NCI-H1930 (cell line): ENCODE results near the gene TAB2.

Source experiments
- DNase-seq, 2 experiments: peaks; one replicate each; lab custom pipeline; 2025; lab: John Stamatoyannopoulos, UW

TAB2 gene

GRCh38 chr6:149371154-149371553, 53.6 kb downstream of the TAB2 start:
- DNase-seq = no peak

GRCh38 chr6:149372062-149372461, 54.5 kb downstream of the TAB2 start:
- no peak for DNase-seq

GRCh38 chr6:149373511-149373910, 56.0 kb downstream of the TAB2 start:
- DNase-seq = no peak

GRCh38 chr6:149379977-149380376, 62.5 kb downstream of the TAB2 start:
- no peak for DNase-seq

- no peak for DNase-seq
Measured at GRCh38 chr6:149380523-149380922, 63.0 kb downstream of the TAB2 start.

- DNase-seq = no peak
Measured at GRCh38 chr6:149383371-149383770, 65.9 kb downstream of the TAB2 start.

GRCh38 chr6:149384464-149384863, 67.0 kb downstream of the TAB2 start:
- DNase-seq = no peak

GRCh38 chr6:149385998-149386646, 68.6 kb downstream of the TAB2 start:
- DNase-seq = no peak

GRCh38 chr6:149387779-149388512, 70.4 kb downstream of the TAB2 start:
- no peak for DNase-seq

- DNase-seq = no peak
Measured at GRCh38 chr6:149389509-149390297, 72.2 kb downstream of the TAB2 start.

GRCh38 chr6:149392093-149392492, 74.6 kb downstream of the TAB2 start:
- no peak for DNase-seq

- no peak for DNase-seq
Measured at GRCh38 chr6:149392535-149392934, 75.0 kb downstream of the TAB2 start.

- DNase-seq = no peak
Measured at GRCh38 chr6:149393002-149393679, 75.6 kb downstream of the TAB2 start.

GRCh38 chr6:149395185-149395584, 77.7 kb downstream of the TAB2 start:
- no peak for DNase-seq

- DNase-seq = no peak
Measured at GRCh38 chr6:149397384-149397783, 79.9 kb downstream of the TAB2 start.

GRCh38 chr6:149400050-149400449, 82.5 kb downstream of the TAB2 start, which contains the start of gene SUMO4:
Gene SUMO4, plus strand, starts transcription at chr6:149400262. Its CDS starts 130 bp downstream, at chr6:149400392.
- DNase-seq = no peak

- no peak for DNase-seq
Measured at GRCh38 chr6:149403534-149403933, 86.0 kb downstream of the TAB2 start.

- DNase-seq = no peak
Measured at GRCh38 chr6:149405823-149406765, 88.6 kb downstream of the TAB2 start.

GRCh38 chr6:149409617-149410016, 92.1 kb downstream of the TAB2 start:
- no peak for DNase-seq

GRCh38 chr6:149410557-149410956, 93.0 kb downstream of the TAB2 start:
- no peak for DNase-seq

- no peak for DNase-seq
Measured at GRCh38 chr6:149414009-149414408, 96.5 kb downstream of the TAB2 start.
